PC-9 (cell line): Measurements from ENCODE around the gene DPH1. TPM values are rescaled to one million over a fixed set of nuclear protein-coding genes. Genes with fewer than 3 reads are reported as not detected.

ENCODE experiments used
- BruUV-seq: library from RNA; stranded (reverse); fragments of 400-500 nt; replicated peaks from 2 replicates; lab custom pipeline; 2021; lab: Mats Ljungman, UMichigan
- CTCF ChIA-PET: fragments of 300-600 bp; sonication (Branson Sonifier 250); formaldehyde crosslinking; loops from one replicate; lab custom pipeline; 2022; ENCODE audit warnings: antibody characterized with exemption; lab: Charles Lee
- POLR2A ChIA-PET: fragments of 300-600 bp; sonication (Branson Sonifier 250); formaldehyde crosslinking; loops from one replicate; lab custom pipeline; 2022; ENCODE audit warnings: antibody characterized with exemption; ENCODE audit not compliant: unreplicated experiment; lab: Charles Lee
- DNase-seq, 2 experiments: peaks; one replicate each; pipeline versions ENCODE4 v3.0.0 to v3.0.0-alpha.2; 2015 to 2022; ENCODE audit warnings: mixed read lengths in 1 of 2
- H2AFZ ChIP-seq: fragments of 200-600 bp; sonication (generic); 2 replicates; pipeline ENCODE4 v1.8.1; 2017; ENCODE audit warnings: antibody characterized with exemption
- H3F3A ChIP-seq: fragments of 200-600 bp; sonication (generic); 2 replicates; pipeline ENCODE4 v1.8.1; 2017; ENCODE audit warnings: antibody characterized with exemption, mild to moderate bottlenecking, low read depth; ENCODE audit not compliant: insufficient read depth
- H3K27ac ChIP-seq: fragments of 200-600 bp; sonication (generic); 2 replicates; pipeline ENCODE4 v1.6.1; 2016; ENCODE audit warnings: mixed run types
- H3K27me3 ChIP-seq: fragments of 200-600 bp; sonication (generic); 2 replicates; pipeline ENCODE4 v1.6.1; 2016; ENCODE audit warnings: low read depth, mixed run types; ENCODE audit not compliant: insufficient read depth
- H3K36me3 ChIP-seq: fragments of 200-600 bp; sonication (generic); 2 replicates; pipeline ENCODE4 v1.6.1; 2016; ENCODE audit warnings: low read depth, mixed run types
- H3K4me1 ChIP-seq: fragments of 200-600 bp; sonication (generic); replicated peaks from 2 replicates; pipeline ENCODE4 v1.6.1; 2016; ENCODE audit warnings: mixed run types; ENCODE audit not compliant: insufficient read depth
- H3K4me2 ChIP-seq: fragments of 200-600 bp; sonication (generic); 2 replicates; pipeline ENCODE4 v1.6.1; 2017; ENCODE audit warnings: mixed run types
- H3K4me3 ChIP-seq: fragments of 200-600 bp; sonication (generic); 2 replicates; pipeline ENCODE4 v1.6.1; 2016; ENCODE audit warnings: mixed run types
- H3K79me2 ChIP-seq: fragments of 200-600 bp; sonication (generic); 2 replicates; pipeline ENCODE4 v1.6.1; 2017; ENCODE audit warnings: low read depth, mixed run types
- H3K9me2 ChIP-seq: fragments of 200-600 bp; sonication (generic); 2 replicates; pipeline ENCODE4 v1.8.1; 2017; ENCODE audit warnings: mild to moderate bottlenecking; ENCODE audit not compliant: insufficient read depth
- H3K9me3 ChIP-seq: fragments of 200-600 bp; sonication (generic); 2 replicates; pipeline ENCODE4 v1.8.1; 2016; ENCODE audit warnings: low read depth; ENCODE audit not compliant: insufficient read depth
- H4K20me1 ChIP-seq: fragments of 200-600 bp; sonication (generic); 2 replicates; pipeline ENCODE4 v1.8.1; 2017; ENCODE audit not compliant: insufficient read depth
- EZH2 ChIP-seq: fragments of 200-600 bp; sonication (generic); IDR thresholded peaks from 2 replicates; pipeline ENCODE4 v1.8.0; 2017; ENCODE audit warnings: antibody characterized with exemption, low read depth
- intact Hi-C: fragments of 100-400 bp; cut with micrococcal nuclease; formaldehyde crosslinking; loops from one replicate; pipeline ENCODE4 v1.10.0; 2022; ENCODE audit not compliant: unreplicated experiment
- total RNA-seq: library from RNA; stranded (reverse); gene quantifications from 2 replicates; pipeline ENCODE4 v1.2.3, GENCODE V29; 2021
- TF ChIP-seq, protein P1 (sequence below): fragments of 200-600 bp; sonication (generic); conservative IDR thresholded peaks from 2 replicates; pipeline ENCODE4 v1.6.1; 2017; ENCODE audit warnings: mixed run types, antibody characterized with exemption, mild to moderate bottlenecking, moderate library complexity

DPH1 gene
- total RNA-seq, 1 experiment from 2014 or later: 36.7 TPM

DNA sequence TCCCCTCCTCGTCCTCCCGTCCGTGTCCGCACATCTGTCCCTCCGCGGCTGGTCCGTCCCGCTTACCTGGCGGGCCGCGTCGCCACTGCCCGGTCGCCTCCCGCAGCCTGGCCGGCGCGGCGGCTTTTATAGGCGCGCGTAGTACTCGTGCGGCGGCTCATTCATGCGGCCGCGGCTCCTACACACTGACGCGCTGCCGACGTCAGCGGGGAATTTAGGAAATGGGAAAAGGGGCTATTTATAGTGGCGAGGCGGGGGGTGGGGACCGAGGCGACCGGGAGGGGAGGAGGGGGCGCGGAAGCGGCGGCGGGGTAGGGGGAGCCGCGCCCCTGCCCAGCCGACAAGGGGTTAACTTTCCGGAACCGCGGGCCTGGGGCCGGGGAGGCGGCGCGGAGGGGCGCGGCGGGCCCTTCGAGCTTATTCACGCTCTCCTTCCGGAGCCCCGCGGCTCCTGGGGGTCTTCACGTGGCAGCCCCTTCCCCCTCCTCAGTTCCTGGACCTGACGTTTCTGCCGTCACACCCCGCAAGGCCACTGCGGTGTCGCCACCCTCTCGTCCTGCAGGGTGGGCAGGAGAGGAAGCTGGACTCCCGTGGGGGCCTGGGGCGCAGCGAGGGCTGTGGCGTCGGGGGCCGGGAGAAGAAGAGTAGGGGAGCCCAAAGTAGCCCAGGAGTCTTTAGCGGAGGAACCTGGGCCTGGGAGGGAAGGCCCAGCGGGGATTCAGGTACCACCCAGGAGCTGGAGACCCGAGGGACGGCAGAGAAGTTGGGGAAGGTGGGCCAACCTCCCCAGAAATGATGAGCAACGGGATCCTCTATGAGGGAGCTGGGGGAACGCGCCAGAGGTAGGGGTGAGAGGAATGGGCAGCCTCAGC is 21.3 kb downstream of the DPH1 start:
- TF ChIP-seq EZH2: no peak
- TF ChIP-seq, protein P1, sequence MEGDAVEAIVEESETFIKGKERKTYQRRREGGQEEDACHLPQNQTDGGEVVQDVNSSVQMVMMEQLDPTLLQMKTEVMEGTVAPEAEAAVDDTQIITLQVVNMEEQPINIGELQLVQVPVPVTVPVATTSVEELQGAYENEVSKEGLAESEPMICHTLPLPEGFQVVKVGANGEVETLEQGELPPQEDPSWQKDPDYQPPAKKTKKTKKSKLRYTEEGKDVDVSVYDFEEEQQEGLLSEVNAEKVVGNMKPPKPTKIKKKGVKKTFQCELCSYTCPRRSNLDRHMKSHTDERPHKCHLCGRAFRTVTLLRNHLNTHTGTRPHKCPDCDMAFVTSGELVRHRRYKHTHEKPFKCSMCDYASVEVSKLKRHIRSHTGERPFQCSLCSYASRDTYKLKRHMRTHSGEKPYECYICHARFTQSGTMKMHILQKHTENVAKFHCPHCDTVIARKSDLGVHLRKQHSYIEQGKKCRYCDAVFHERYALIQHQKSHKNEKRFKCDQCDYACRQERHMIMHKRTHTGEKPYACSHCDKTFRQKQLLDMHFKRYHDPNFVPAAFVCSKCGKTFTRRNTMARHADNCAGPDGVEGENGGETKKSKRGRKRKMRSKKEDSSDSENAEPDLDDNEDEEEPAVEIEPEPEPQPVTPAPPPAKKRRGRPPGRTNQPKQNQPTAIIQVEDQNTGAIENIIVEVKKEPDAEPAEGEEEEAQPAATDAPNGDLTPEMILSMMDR: no peak
- Histone ChIP-seq H3K4me1 (peaks cover 14% of the 10 kb centered on the region), H3K27me3 (peaks cover 12% of the 10 kb centered on the region), H3K4me3 (peak overlapping the region; percentile 64; the same call in 1 of the 2 replicates), H3K4me2 (peak overlapping the region; percentile 87), H3K9me3 (no peaks in the 10 kb centered on the region), H3K9me2 (no peaks in the 10 kb centered on the region), H2AFZ (no peak overlapping the region), H3K79me2 (no peaks in the 10 kb centered on the region), H3K27ac (no peak overlapping the region), H3F3A (peaks cover 14% of the 10 kb centered on the region), H3K36me3 (no peaks in the 10 kb centered on the region), H4K20me1 (no peaks in the 10 kb centered on the region)
- BruUV-seq: no TSS peak
- no peak for DNase-seq
- ChIA-PET POLR2A (interaction anchor here (0.6 to 0.7 kb wide), 2 partner anchors 253 to 340 kb away, joined by 4 to 7 read pairs; partner anchors contain the start of gene SRR), CTCF (interaction anchor here (0.5 to 0.6 kb wide), 5 partner anchors 23 to 334 kb away, joined by 3 to 11 read pairs (median 4); no protein-coding TSS in a partner anchor)
- intact Hi-C loops: loop anchor here (5.0 kb wide), 3 partner anchors 231 to 351 kb away; partner anchors contain the start of gene MNT

DNA sequence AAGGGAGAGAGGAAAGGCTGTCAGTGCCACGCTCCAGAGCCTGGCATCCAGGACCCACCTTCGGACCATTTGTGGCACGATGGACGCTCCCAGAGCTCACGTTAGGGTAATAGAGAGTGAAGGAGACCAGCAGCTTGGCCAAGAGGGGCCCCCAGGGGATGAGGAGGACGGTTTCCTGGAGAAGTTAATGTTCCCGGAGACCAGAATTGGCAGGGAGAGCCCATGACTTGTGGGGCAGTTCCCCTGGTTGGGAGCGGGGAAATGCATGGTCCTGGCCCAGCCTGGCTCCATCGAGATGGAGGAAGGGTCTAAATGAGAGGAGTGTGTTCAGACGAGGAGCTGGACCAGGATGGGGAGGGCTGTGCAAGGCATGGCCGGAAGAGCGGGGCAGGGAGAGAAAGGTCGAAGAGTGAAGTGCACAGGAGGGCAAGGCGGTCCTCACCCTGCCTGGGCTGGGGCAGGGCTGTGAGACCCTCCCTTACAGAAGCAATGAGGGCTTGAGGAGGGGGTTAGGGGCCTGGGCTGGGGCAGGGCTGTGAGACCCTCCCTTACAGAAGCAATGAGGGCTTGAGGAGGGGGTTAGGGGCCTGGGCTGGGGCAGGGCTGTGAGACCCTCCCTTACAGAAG is 22.1 kb downstream of the DPH1 start:
- H4K20me1 ChIP-seq: no peaks in the 10 kb centered on the region
- H3K4me2 ChIP-seq: no peak overlapping the region
- no TSS peak for BruUV-seq
- H3K4me3 ChIP-seq: no peak overlapping the region
- TF ChIP-seq, protein P1: no peak
- no peak for TF ChIP-seq EZH2
- no peaks in the 10 kb centered on the region for H3K9me2 ChIP-seq
- H2AFZ ChIP-seq: no peak overlapping the region
- DNase-seq: no peak
- H3F3A ChIP-seq: peaks cover 14% of the 10 kb centered on the region
- H3K79me2 ChIP-seq: no peaks in the 10 kb centered on the region
- ChIA-PET POLR2A (interaction anchor here (0.7 kb wide), 1 partner anchor 252 kb away, joined by 4 read pairs; the partner anchor contains the start of gene SRR), CTCF (interaction anchor here (0.5 to 0.6 kb wide), 3 partner anchors 24 to 141 kb away, joined by 3 to 5 read pairs (median 4); no protein-coding TSS in a partner anchor)
- no peaks in the 10 kb centered on the region for H3K9me3 ChIP-seq
- H3K36me3 ChIP-seq: no peaks in the 10 kb centered on the region
- intact Hi-C loops: loop anchor here (5.0 kb wide), 3 partner anchors 230 to 350 kb away; partner anchors contain the start of gene MNT
- H3K27ac ChIP-seq: no peak overlapping the region
- peaks cover 12% of the 10 kb centered on the region for H3K27me3 ChIP-seq
- H3K4me1 ChIP-seq: peaks cover 14% of the 10 kb centered on the region
